GM19455 (cell line): ENCODE measurements around the gene HCLS1.

Experiments used
- ATAC-seq: cut with Tn5 transposase; IDR thresholded peaks from one replicate; pipeline ENCODE4 v1.9.1; 2021; ENCODE audit not compliant: unreplicated experiment

Gene HCLS1

GRCh38 chr3:121658716-121659435, 1.8 kb downstream of the HCLS1 start:
- ATAC-seq, result no peak

- ATAC-seq, result peak; percentile 77
Observed at GRCh38 chr3:121654493-121655385, 6.0 kb downstream of the HCLS1 start.

GRCh38 chr3:121651684-121652083, 9.0 kb downstream of the HCLS1 start:
- no peak for ATAC-seq

- ATAC-seq, result no peak
Observed at GRCh38 chr3:121649645-121650044, 11.1 kb downstream of the HCLS1 start.

- ATAC-seq, result no peak
Observed at GRCh38 chr3:121648219-121648958, 12.3 kb downstream of the HCLS1 start.

GRCh38 chr3:121645054-121645453, 15.6 kb downstream of the HCLS1 start:
- ATAC-seq, result no peak

GRCh38 chr3:121642601-121643314, 17.9 kb downstream of the HCLS1 start:
- no peak for ATAC-seq

- ATAC-seq, result no peak
Observed at GRCh38 chr3:121641127-121641526, 19.6 kb downstream of the HCLS1 start.

- no peak for ATAC-seq
Observed at GRCh38 chr3:121637922-121638321, 22.8 kb downstream of the HCLS1 start.

- ATAC-seq, result no peak
Observed at GRCh38 chr3:121630355-121630754, 30.3 kb downstream of the HCLS1 start.

GRCh38 chr3:121629601-121630000, 31.1 kb downstream of the HCLS1 start:
- ATAC-seq, result no peak

GRCh38 chr3:121627622-121628021, 33.1 kb downstream of the HCLS1 start:
- ATAC-seq, result no peak

- ATAC-seq, result no peak
Observed at GRCh38 chr3:121627211-121627610, 33.5 kb downstream of the HCLS1 start.

- ATAC-seq, result no peak
Observed at GRCh38 chr3:121626495-121626894, 34.2 kb downstream of the HCLS1 start.

- no peak for ATAC-seq
Observed at GRCh38 chr3:121624147-121624899, 36.4 kb downstream of the HCLS1 start.

GRCh38 chr3:121621491-121621890, 39.2 kb downstream of the HCLS1 start:
- ATAC-seq, result no peak

- no peak for ATAC-seq
Observed at GRCh38 chr3:121619691-121620090, 41.0 kb downstream of the HCLS1 start.

GRCh38 chr3:121606106-121606505, 54.6 kb downstream of the HCLS1 start:
- no peak for ATAC-seq

- no peak for ATAC-seq
Observed at GRCh38 chr3:121604759-121605158, 55.9 kb downstream of the HCLS1 start.

GRCh38 chr3:121601212-121601812, 59.4 kb downstream of the HCLS1 start:
- no peak for ATAC-seq
